Germinal center (tissue), 1 donor: Measurements from ENCODE around the gene EGFR.

ENCODE experiments used
- DNase-seq: peaks from one replicate; pipeline ENCODE4 v3.0.0; 2012; ENCODE audit warnings: mixed read lengths, low spot score

EGFR gene

GRCh38 chr7:55101359-55101758 is 82.5 kb downstream of the EGFR start:
- no peak for DNase-seq

GRCh38 chr7:55104123-55104522 is 85.3 kb downstream of the EGFR start:
- DNase-seq = no peak

GRCh38 chr7:55104712-55105433 is 86.1 kb downstream of the EGFR start:
- no peak for DNase-seq

GRCh38 chr7:55105952-55106351 is 87.1 kb downstream of the EGFR start:
- DNase-seq = no peak

- DNase-seq = no peak
Measured at GRCh38 chr7:55107946-55108345, 89.1 kb downstream of the EGFR start.

- no peak for DNase-seq
Measured at GRCh38 chr7:55108401-55108800, 89.6 kb downstream of the EGFR start.

GRCh38 chr7:55108818-55109217 is 90.0 kb downstream of the EGFR start:
- DNase-seq = no peak

GRCh38 chr7:55109404-55110167 is 90.8 kb downstream of the EGFR start:
- no peak for DNase-seq

GRCh38 chr7:55110282-55110992 is 91.6 kb downstream of the EGFR start:
- DNase-seq = no peak

GRCh38 chr7:55110993-55111361 is 92.2 kb downstream of the EGFR start:
- no peak for DNase-seq

- no peak for DNase-seq
Measured at GRCh38 chr7:55112056-55112455, 93.2 kb downstream of the EGFR start.

- DNase-seq = no peak
Measured at GRCh38 chr7:55113760-55114540, 95.1 kb downstream of the EGFR start.

GRCh38 chr7:55117286-55117685 is 98.5 kb downstream of the EGFR start:
- no peak for DNase-seq

GRCh38 chr7:55118426-55118825 is 99.6 kb downstream of the EGFR start:
- DNase-seq = no peak

GRCh38 chr7:55119571-55119970 is 100.8 kb downstream of the EGFR start:
- no peak for DNase-seq

- DNase-seq = no peak
Measured at GRCh38 chr7:55120074-55120473, 101.3 kb downstream of the EGFR start.

GRCh38 chr7:55120501-55121198 is 101.8 kb downstream of the EGFR start:
- DNase-seq = no peak

GRCh38 chr7:55121249-55121648 is 102.4 kb downstream of the EGFR start:
- DNase-seq = no peak

- DNase-seq = no peak
Measured at GRCh38 chr7:55122263-55122662, 103.4 kb downstream of the EGFR start.

- DNase-seq = no peak
Measured at GRCh38 chr7:55124989-55125875, 106.4 kb downstream of the EGFR start.

- DNase-seq = no peak
Measured at GRCh38 chr7:55127135-55127551, 108.3 kb downstream of the EGFR start.
